GM12891 (cell line): ENCODE results near the gene LARGE2.

Source experiments
- DNase-seq: peaks from one replicate; pipeline ENCODE4 v3.0.0; 2011; ENCODE audit warnings: low spot score; ENCODE audit not compliant: insufficient read length
- FAIRE-seq: peaks from 2 replicates; lab custom pipeline; 2011; peaks lifted over from hg19 to GRCh38; lab: Jason Lieb, UNC
- PAX5 ChIP-seq: IDR thresholded peaks from 2 replicates; pipeline ENCODE4 v1.6.1; 2011; ENCODE audit warnings: low read length, moderate library complexity, mild to moderate bottlenecking; ENCODE audit not compliant: insufficient read depth, severe bottlenecking
- POLR2A ChIP-seq: IDR thresholded peaks from 2 replicates; pipeline ENCODE4 v1.6.1; 2011; ENCODE audit warnings: low read depth, low read length, control low read depth
- POLR2AphosphoS5 ChIP-seq: IDR thresholded peaks from 2 replicates; pipeline ENCODE4 v1.6.1; 2011; ENCODE audit warnings: low read depth, low read length, control low read depth
- POU2F2 ChIP-seq: IDR thresholded peaks from 2 replicates; pipeline ENCODE4 v1.6.1; 2011; ENCODE audit warnings: low read depth, mild to moderate bottlenecking, control low read depth, low read length, moderate library complexity
- SPI1 ChIP-seq: IDR thresholded peaks from 2 replicates; pipeline ENCODE4 v1.6.1; 2011; ENCODE audit warnings: low read depth, low read length, control low read depth
- TAF1 ChIP-seq: IDR thresholded peaks from 2 replicates; pipeline ENCODE4 v1.6.1; 2011; ENCODE audit warnings: low read depth, low read length, control low read depth

The LARGE2 gene

DNA sequence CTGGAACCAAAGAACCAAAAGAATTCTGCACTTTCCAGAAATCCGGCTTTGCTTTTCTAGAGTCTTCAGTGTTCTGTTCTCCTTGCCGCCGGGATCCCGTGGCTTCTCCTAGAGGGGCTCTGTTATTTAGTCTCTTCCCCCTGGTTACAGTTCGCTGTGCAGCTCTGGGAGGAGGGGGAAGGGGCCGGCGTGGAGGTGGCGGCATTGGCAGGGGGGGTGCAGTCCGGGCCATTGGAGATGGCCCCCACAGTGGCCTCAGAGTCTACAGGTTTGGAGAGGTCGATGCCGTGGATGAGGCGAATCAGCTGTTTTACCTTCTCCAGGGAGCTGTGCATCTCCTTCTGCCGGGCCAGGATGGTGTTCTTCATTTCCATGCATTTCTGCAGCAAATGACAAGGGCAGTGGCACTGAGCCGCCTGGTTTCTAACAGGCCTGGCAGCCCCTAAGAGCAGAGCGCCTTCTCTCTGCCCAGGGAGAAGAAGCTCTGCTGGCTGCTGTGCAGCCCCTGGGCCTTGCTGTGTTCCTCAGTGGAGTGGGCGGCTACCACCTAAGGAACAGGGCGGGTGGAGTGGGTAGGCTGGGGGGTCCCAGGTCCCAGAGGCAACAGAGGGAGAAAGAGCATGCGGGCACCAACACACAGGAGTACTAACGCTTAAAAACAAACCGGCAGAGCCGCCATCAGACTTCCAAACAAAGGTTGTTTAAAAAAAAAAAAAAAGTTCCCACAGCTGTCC, 11.6 kb downstream of the LARGE2 start:
- FAIRE-seq (no peak), DNase-seq (no peak)
- TF ChIP-seq POLR2A (no peak), SPI1 (no peak), PAX5 (no peak), POLR2AphosphoS5 (no peak), TAF1 (no peak)

DNA sequence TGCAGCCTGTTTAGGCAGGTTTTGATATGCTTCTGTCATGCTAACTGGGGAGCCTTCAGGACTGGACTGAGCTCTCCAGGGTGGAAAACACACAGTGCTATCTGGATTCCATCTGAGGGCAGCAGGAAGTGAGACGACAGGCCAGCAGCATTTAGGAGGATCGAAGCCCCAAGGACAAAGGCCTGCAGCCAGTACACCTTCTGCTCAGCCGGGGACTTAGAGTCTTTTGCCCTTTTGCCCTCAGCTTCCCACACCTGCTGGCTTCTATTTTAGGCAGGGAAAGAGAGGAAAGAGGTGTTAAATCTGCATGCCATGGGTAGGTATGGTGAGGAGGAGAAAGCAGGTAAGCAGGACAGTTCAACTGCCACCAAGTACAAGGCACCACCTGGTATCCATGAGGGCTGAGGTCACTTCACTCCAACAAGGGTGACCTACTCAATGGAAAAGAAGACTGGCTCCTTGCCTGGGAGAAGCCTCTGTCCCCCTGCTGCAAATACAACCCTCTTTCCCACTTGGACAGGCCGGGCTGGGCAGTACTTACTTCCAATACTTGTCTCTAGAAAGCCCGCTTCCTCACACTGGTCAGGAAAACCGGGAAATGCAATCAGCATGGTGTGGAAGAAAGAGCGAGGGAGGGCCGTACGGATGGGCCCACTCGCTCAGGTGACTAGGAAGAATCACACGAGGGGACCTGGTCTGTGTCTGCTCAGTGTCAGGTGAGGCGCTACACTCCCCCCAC, 12.3 kb downstream of the LARGE2 start:
- no peak for TF ChIP-seq TAF1
- TF ChIP-seq POU2F2 = no peak
- no peak for TF ChIP-seq PAX5
- TF ChIP-seq POLR2A = no peak
- TF ChIP-seq SPI1 = no peak
- TF ChIP-seq POLR2AphosphoS5 = no peak
- DNase-seq (no peak), FAIRE-seq (no peak)

DNA sequence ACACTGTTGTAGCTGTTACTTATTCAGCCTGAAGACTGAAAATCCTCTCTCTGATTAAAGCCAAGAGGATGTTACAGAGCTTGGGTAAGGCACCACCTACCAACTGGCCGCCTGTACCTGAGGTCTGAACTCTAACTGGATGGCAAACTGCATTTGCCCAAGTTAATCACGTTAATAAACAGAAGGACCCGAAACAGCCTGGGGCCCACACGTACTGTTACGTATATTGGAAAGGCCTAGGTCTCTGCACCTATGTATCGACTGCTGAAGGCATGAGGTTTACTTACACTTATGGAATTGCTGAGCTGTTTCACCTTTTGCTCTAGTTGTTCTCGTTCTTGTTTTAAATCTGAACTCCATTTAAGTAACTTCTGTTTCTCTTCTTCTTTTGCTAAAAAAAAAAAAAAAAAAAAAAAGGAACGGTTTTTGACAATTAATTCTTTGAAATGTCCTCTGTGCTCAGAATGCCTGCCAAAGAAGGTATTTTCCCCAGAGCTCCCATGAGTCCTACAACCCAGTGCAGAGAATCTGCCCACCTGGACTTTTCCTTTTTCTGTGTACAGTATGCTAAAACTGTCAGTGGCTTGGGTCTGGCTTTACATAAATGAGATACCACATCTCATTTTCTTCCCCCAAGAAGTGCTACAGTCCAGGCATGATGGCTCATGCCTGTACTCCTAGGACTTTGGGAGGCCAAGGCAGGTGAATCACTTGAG, 13.1 kb downstream of the LARGE2 start:
- no peak for FAIRE-seq
- DNase-seq = no peak
- TF ChIP-seq PAX5 = no peak
- TF ChIP-seq POLR2A = no peak
- no peak for TF ChIP-seq POU2F2
- TF ChIP-seq SPI1 = no peak
- no peak for TF ChIP-seq POLR2AphosphoS5
- no peak for TF ChIP-seq TAF1

DNA sequence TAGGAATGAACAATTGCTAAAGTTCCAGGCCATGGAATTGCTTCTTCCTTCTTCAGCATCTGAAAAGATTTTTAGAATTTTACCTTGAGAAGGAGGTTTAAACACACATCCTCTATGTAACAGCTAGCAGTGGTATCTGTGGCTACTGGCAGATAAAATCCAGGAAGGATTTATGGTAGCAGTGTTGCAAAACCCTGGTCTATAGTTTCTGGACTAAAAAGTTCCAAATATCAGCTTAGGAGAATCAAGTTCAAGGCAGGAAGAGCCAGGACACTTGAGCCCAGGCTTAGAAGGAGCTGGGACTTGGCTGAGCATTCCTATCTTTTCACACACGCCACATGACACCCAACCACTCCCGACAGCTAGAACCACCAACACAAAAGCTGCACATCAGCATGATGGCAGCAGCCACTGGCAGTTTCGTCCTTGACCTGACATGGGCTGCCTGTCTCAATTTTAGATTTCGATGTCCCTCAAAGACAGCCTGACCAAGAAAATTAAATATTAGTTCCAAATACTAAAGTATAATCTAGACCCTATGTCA, 14.1 kb downstream of the LARGE2 start:
- no peak for TF ChIP-seq POLR2A
- no peak for TF ChIP-seq POLR2AphosphoS5
- no peak for TF ChIP-seq TAF1
- TF ChIP-seq POU2F2 = no peak
- DNase-seq (no peak), FAIRE-seq (no peak)

DNA sequence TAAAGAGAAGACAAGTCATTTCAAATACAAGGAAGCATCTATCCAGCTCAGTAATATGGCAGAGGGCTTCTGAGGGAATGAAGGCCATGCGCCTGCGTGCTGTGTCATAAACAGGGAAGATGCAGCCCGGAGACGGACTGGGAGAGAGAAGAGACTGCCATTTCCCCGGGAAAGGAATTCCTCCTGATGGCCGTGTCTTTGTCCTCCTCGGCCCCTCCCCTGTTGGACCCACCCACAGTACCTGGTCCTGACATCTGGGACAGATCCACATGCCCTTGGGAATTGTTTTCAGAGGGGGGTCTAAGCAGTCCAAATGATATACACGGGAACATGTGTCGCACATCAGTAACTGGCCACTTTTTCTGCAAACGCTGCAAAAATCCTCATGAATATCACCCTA, 15.5 kb downstream of the LARGE2 start:
- TF ChIP-seq POLR2AphosphoS5 (no peak), POU2F2 (no peak), SPI1 (no peak), POLR2A (no peak), PAX5 (no peak), TAF1 (no peak)

DNA sequence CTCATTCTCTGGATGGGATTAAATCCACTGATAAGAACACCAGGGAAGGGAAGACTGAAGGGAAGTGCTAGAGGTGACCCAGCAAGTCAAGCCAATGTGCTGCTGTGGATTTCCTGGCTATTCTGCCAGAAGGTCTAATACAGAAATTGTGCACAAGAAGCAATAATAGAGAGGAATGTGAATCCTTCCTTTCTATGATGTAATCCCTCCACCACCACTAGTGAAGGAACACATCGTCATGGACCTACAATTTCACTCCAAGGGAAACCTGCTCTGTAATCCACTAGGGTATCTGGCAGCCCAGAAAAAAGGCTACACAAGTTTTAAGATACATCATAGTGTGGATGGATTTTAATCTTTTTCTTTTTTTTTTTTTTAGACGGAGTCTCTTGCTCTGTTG, 17.4 kb downstream of the LARGE2 start:
- TF ChIP-seq POLR2A (no peak), POU2F2 (no peak), PAX5 (no peak), POLR2AphosphoS5 (no peak)
- DNase-seq = no peak
- no peak for FAIRE-seq

More for the DNA sequence above, 15.5 kb downstream of the LARGE2 start:
- no peak for FAIRE-seq
- DNase-seq = no peak

DNA sequence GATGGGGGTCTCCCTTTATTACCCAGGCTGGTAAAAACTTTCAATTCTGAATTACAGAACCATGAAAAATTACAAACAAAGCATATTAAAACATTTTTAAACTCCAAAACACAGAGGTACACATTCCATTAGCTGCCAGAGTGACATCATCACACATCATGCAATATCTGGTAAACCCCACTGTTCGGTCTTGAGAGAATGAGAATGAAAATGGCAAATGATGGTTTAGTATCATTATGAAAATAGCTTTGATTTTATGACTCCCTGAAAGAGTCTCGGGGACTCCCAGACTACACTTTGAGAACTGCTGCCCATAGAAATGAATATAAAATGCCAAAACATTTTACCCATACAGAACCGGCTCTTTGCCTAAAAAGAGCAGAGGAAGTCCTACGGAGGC, 18.8 kb downstream of the LARGE2 start:
- FAIRE-seq = no peak
- TF ChIP-seq PAX5 (no peak), TAF1 (no peak), SPI1 (no peak), POU2F2 (no peak), POLR2A (no peak), POLR2AphosphoS5 (no peak)
- no peak for DNase-seq

DNA sequence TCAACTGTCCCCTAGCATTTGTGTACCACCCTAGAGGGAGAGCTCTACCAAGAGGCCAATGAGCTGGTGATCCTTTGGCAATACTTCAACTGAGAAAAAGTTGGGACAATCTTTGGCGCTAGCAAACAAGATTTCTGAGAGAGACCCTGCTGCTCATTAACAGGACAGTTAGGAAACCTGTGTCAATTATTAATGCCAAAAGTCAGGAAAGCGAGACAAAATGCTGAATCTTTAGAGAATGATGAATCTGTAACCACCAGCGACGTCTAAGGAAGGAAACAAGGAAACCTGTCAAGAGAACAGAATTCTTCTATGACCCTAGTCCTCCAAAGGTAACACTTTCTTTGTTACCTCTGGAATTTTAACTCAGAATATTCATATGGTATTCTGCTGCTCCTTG, 19.9 kb downstream of the LARGE2 start:
- DNase-seq (no peak), FAIRE-seq (no peak)
- TF ChIP-seq POLR2AphosphoS5 (no peak), SPI1 (no peak), POU2F2 (no peak), POLR2A (no peak), TAF1 (no peak), PAX5 (no peak)

DNA sequence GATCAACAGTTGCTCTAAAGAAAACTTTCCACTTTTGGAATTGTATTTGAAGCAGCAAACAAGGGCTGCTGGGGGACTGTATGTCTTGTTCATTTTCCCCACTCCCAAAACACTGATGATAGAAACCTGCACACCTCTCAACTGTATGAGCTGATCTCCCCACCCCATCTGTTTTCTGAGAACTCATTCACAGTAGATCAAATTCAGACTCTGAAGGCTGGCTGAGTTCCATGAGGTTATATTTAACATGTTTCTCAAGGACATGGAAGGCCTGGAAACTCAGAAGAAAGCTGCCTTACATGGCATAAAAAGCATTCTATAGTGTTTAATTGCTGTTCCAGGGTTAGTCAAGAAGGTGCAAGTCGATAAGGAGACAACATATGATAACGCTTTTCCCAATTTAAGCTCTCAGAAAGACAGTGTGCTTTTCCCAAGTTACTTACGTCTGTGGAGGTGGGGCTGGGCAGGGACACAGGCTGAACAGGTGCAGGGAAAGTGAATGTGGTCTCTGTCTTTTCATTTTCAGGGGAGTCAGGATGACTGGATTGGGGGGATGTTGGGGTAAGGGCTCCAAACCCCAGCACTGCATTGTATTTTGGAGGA, 23.0 kb downstream of the LARGE2 start:
- no peak for TF ChIP-seq TAF1
- TF ChIP-seq POU2F2 = no peak
- TF ChIP-seq POLR2AphosphoS5 = no peak
- TF ChIP-seq SPI1 = no peak
- TF ChIP-seq POLR2A = no peak
- TF ChIP-seq PAX5 = no peak
- no peak for FAIRE-seq
- DNase-seq = no peak
